Muscle of arm (tissue), 12 donors: ENCODE data around the gene PFKFB2. TPM values are rescaled to one million over a fixed set of nuclear protein-coding genes. Genes with fewer than 3 reads are reported as not detected.
A peak's percentile ranks its signal among the peaks of the same experiment; 100 is the strongest.

Experiments
- DNase-seq: peaks from one replicate; pipeline ENCODE4 v3.0.0-alpha.2; 2013
- polyA plus RNA-seq, 12 donors: library from polyadenylated mRNA; unstranded; fragments of 120-200 nt; gene quantifications; one replicate each; pipeline ENCODE4 v1.2.1, GENCODE V29; 2013; ENCODE audit not compliant: insufficient read length in 12 of 12

PFKFB2 gene
- polyA plus RNA-seq, 12 donors: 3.9 to 12.3 (median 6.3) TPM; not detected in 1

DNA sequence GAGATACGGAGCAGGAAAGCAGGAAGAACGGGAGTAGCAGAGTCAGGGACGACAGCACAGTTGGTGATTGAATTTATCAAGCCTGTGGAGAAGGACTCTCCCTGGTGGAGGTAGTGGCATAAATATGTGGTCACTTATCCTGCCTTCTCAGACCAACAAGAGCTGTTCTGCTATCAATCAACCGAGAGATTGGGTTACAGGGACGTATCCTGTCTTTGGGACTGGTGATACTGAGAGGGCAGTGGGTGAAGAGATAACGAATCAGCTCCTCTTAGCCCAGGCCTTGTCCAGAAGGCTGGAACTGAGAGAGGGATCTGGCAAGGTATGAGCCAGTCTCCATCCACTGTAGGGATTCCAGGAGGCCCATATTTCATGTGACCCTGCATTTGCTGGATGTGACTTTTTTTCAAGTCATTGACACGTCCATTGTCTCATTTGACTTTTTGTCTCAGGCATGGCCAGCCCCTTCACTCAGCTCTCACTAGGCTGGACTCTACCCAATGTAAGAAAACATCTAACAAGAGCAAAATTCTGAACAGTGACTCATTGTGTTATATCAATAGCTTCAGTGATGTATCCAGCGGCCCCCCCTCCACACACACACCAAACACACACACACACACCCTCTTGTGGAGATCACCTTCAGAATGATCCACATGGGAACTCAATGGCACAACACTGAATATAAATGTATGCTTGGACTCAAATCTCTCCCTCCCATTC lies 31.8 kb upstream of the PFKFB2 start:
- DNase-seq: no peak

DNA sequence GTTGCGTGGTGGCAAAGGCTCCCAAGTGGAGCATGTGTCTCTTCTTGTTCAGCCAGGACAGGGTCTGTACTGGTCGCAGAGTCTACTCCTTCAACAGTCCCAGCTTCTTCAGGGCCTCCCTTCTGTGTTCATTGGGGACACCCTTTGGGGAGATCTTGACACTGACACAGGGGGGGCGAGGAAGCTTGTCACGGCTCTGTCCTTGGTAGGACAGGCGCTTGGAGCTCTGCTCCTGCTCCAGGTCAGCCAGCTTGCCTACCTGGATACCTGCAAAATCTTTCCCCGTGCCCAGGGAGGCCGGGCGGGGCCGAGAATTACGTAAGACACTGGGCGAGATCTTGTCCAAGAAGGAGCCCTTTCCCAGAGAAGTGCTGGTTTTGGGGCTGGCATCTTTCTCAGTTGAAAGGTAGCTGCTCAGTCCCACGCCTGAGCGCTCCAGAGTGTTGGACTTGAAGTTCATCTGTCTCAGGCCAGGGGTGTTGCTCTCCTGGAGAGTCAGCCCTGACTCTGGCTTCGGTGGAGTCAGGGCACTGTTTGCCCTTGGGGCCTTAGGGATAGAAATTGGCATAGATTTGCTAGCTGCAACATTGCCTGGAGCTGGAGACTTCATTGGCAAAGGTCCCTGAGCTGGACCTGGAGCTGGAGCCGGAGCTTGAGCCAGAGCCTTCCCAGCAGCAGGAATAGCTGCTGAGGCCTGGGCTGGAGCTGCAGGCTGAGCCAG lies 31.0 kb upstream of the PFKFB2 start:
- no peak for DNase-seq

DNA sequence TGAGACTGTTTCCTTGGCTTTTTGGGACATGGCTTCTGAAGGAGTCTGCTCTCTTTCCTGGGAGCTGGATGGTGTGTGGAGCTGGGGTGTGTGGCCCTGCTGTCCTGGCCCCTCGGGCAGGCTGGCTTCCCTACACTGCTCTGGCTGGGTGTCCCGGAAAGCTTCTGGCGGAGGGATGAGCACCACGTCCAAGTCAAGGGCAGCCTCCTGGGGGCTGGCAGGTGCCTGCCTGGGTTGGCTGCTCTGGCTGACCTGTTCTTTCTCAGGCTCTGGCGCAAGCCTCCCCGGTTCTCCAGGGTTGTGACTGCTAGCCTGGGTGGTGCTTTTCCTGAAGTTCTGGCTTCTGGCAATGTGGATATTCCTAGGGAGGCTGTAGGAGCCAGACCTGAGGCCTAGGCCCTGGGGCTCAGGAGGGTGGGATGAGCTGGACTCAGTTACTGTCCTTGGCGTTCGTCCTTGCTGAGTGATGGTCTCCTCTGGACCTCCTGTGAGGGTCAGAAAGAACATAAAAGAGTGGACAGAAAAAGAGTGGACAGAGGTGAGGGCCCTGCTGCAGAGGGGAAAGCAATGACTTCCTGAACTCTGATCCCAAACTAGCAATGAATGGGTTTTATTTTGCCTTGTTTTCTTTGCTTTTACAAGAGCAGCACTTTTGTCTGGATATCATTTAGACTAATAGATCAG lies 29.9 kb upstream of the PFKFB2 start:
- DNase-seq: no peak

DNA sequence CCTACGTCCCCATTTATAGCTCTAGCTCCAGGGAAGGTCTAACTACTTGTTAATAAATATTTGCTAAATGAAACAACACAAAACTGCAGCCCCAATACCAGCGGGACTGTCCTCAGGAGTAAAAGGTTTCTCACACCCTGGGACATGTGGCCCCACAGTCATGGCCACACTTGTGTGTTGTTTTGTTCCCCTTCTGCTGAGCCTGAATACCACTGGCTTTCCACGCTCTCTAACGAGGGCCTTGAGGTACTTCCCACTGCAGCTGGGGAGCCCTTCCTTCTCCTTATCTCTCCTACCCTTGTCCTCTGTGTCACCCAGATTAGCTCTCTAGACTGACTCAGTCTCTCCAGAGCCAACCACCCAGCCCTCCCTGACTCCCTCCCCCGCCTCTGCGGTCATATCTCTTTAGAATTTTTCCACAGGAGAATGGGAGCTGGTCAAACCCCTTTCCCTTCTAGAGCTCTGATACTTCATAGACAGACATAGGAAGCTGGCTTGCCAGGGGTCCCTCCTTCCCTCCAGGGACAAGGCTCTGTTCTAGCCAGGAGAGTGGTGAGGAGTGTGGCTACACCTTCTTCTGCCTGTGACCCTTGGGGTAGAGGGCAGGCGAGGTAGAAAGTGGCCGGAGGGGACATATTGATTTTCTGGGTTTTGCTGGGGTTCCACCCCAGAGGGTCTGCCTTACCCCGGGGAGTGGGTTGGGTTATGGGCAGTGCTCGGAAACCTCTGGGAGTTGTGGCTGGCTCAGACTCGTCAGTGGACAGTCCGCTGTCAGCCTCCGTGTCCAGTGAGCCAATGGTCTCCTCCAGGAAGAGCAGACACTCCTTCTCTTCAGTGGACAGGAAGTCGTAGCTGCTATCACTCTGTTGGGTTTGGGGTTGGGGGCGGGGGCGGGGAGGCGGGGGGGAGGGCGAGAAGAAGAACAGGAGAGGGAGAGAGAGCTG lies 28.6 kb upstream of the PFKFB2 start:
- no peak for DNase-seq

DNA sequence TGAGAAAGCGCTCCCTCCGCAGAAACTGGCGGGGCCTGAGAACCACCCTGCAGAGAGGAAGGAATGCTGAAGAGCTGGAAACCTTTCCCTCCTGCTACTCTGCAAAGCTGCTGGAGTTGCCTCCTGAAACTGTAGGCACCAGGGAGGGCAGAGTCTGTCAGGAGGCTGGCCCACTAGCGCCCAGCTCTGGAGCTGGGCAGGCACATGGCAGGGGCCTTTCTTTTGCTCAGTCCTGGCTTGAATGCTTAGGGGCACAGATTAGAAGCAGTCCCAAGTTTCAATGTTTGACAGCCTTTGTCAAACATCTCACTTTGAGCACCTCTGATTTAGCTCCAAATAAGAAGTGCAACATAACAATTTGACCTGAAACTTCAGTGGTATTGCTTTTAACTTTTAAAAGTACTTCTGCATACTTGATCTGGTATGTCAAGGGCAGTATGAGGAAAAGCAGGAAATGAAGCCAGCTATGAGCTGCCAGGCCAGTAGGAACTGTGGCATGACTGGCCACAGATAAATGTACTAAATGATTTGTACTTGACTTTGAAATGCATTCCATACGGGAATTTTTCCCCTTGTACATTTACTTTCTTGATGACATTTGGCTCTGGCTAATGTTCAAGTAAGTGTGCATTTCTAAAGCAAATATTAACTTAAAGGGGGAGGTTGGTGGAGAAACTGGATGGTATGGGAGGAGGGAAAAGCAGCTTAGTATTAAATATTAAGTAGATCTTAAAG lies 27.8 kb upstream of the PFKFB2 start:
- no peak for DNase-seq

DNA sequence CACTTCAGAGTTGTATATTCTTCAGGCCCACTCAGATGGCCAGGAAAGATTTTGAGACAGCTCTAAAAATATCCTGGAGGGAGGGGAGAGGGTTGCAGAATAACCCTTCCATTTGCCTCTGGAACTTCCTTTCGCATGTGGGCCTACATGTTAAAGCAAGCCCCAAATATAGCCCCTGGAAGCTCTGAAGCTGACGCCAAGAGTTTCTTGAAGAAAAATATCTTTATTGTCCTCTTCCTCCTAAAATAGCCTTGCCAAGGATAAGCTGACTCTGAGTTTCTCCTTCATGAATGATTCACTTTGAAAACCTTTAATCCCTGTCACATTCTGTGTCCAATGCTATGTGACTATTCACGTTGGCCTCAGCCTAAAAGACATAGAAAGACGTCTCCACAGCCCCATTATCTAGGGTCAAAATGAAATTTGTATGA lies 27.0 kb upstream of the PFKFB2 start:
- DNase-seq: peak; percentile 22

DNA sequence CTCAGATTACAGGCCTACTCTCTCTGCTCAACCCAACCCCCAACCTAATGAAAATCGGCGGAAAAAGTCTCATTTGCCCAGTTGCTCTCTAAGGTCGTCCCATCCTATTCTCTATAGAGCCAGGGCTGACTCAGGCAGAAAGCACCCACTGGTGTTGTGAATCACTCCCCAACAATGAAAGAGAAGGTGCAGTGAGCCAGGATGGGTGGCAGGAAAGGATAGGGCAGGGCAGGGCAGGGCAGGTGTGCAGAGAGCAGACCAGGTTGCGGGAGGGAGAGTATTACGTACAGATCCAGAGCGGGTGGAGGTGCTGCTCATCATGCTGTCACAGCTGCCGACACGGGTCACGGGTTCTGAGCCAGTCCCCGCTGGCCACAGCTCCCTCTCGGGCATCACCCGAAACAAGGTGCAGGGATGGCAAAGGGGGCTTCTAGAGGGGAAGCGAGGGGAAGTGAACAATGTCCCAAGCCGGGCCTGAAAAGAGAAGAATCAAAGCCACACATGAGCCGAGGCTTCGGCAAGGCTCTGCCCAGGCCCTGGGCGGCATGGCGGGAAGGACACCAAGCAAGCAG lies 25.8 kb upstream of the PFKFB2 start:
- no peak for DNase-seq

DNA sequence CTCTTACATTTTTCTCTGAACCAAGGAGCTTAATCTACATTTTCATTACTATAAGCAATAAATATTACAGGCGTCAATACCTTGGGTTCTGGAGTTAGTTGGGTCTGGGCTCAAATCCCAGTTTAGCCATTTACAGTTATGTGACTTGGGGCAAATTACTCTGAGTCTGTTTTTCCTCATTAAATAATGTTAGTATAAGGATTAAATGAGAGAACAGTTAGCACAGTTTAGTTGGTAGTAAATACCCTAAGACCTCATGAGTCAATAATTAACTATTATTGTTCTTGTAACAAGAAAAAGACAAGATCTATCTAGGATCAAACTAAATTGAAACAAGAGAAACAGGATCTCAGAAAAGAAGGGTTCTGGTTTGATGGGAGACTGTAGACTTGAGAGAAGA lies 25.2 kb upstream of the PFKFB2 start:
- DNase-seq: no peak

DNA sequence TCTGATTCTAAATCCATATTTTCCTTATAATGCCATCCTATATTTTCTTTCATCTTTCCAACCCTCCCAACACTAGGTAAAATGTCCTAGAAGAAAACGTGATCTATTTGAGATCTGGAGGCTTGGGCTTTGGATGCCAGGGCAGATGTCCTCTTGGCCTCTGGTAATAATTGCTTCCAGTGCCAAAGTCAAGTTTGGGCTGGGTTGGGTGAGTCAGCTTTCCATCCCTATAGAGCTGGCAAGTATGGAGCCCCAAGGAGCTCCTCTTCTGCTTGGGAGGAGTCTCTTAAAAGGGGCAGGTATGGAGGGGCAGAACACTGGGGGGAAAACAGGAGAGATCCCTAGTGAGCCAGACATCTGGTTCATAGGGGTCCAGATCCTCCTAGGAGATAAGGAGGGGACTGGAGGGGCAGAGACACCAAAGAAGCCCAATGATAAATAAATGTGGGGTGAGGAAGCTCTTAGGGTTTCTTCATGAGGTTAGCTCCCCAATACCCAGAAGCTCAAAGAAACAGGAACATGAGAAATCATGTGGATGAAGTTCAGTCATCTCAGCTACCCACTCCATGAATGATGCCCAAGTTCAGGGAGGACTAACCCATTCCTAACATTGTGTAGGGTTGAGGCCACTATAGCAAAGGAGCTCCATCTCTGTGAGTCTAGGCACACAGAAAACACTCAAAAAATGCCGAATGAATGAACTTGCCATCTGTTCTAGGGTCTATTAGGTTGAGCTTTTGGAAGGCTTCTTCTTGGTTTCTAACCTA lies 24.0 kb upstream of the PFKFB2 start:
- no peak for DNase-seq

DNA sequence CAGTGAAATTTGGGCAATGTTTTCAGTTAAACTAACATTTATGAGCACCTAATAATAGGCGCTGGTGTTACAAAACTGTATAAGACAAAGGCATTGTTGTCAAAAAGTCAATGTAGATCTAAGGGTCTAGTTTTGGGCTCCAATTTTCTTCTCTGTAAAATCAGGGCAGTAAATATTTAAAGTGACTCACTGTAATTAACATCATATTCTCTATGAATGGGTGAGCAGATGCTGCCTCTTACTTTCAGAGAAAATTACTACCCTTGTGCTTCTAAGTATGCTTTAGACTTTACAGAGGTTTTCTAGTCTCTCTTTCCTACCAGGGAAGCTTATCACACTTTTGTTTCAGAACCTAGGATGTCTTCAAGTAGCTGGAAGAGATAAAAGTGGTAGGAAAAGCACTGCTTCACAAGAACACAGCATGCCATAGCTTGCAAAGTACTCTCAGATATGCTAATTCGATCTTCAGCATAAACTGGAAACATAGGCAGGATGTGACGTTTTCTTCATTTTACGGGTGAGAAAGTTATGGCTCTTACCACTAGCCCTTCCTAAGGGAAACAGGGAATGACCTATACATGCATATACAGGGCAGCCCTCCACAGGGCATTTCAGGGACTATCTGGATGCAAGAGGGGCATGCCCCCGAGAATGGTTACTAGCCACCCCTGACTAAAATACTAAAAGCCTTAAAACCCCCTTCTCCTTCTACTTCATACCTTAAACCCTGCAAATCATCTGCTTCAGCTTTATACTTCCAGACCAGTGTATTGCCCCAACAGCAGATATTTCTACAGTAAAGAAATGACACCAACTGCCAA lies 23.2 kb upstream of the PFKFB2 start:
- no peak for DNase-seq

DNA sequence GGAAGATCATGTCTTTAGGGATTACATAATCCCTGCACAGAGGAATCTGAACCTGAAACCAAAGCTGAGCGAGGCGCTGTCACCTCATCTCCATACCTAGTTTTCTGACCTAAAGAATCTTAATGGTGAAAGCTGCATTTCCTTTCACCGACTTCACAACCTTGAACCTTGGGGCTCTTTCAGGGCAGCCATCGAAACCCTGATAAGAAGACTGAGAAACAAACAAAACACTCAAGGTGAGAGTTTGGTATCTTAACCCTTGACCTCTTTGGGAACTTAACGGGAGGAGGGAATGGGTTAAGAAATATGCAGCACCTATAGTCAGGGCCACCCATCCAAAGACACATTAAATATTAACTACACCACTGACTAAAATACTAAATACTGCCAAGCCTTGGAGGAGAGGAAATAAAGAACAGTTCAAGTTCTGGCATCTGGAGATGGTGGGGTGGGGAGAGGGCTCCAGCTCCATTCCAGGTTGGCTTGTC lies 22.5 kb upstream of the PFKFB2 start:
- DNase-seq: no peak

DNA sequence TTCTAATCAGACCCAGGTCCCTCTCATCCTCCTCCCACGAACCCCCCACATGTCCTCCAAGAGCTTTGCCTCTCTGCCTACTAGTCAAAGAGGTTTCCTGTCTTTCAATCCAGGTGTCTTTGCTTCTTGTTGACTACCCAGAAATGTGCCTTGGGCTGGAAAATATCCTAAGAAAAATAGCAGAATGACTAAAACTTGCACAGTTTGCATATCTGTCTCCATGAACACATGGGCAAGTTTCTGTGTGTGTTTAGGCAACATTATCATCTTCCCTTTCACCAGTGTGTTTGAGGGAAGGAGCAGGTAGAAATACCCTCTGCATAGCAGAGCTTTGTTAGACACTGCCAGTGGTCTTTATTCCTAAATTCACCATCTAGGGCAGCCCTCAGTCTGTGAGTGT lies 22.1 kb upstream of the PFKFB2 start:
- DNase-seq: no peak

DNA sequence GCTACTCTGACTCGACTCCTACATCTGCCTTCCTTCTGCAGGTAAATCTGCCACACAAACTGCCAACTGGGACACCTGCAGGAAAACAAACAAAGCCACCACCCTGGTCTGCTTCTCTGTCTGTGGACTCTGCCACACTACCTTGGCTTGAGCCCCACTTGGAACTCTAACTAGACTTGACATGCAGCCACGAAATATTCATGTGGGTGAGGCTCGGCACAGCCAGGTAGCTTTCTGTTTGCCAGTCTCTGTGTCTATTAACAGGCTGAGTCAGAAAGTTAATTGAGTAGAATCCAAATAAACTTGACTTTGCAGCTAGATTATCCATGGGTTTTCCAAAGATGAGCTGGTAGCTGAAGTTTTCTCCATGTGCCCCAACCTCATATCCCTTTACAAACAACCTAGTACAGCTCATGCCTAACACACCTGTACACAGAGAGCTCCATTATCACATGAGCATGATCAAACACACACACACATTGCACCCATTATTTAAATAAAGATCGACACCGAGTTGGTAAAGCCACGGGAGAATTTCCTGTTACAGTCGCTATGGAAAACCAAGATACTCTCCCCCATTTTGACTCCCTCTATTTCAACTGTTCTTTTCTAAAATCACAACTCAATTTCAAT lies 21.3 kb upstream of the PFKFB2 start:
- DNase-seq: no peak

DNA sequence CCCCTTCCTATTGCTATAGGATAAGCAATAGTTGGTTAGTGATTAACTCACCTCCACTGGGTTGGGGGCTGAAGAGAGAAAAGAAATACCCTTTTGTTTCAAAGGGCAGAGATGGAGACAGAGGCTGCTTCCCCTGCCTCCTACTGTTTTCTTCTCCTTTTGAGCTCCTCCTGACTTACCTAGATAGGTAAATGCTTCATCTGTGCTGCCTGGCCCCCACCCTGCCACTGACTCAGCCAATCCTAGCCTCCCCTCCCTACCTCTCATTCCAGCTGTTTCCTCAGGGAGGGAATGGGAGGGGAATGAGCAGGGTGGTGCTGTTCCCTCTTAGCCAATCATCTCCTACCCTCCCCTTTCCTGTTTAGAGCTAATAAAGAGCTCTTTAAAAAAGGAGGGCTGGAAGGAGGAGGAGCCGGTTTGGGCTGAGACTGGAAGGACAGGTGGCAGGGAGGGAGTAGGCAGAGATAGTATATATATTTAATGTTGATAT lies 20.5 kb upstream of the PFKFB2 start, which contains the start of gene C1orf116:
C1orf116 (minus strand) TSS at position 229 of the 490 bp plus-strand sequence. CDS start 5,158 bp downstream, outside the sequence.
- DNase-seq: no peak

DNA sequence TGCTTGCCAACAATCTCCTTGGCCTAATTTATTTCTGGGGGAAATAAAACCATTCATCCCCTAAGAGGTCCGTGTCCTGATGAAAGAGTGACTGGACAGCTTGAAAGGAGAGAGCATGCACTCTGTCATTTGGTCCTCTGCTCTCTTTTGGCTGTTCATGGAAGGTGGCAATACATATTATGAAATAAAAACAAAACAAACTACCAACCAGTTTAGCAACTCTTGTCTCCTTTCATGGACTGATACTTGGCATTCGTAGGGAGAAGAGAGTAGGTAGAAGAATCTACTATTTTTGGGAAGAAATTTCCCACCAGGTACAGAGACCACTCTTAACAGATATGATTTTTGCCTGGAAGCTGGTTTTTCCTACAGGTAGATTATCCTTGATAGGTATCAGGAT lies 19.8 kb upstream of the PFKFB2 start:
- DNase-seq: no peak

DNA sequence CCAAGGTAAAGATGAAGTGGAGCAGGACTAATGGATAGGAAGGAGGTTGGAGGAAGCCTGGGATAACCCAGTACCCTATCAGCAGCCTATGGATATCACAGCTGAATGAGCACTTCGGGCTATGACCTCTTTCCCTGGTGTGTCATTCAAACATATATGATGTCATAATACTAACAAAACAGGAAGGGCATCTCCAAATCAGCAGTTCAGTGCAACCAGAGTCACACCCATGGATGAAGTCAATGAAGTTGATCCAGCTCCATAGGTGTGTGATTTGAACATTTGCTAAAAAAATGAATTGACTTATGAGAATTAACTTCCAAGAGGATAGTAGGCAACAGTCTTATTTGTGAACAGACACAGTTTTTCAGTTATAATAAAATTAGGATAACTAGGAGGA lies 18.9 kb upstream of the PFKFB2 start:
- DNase-seq: no peak

DNA sequence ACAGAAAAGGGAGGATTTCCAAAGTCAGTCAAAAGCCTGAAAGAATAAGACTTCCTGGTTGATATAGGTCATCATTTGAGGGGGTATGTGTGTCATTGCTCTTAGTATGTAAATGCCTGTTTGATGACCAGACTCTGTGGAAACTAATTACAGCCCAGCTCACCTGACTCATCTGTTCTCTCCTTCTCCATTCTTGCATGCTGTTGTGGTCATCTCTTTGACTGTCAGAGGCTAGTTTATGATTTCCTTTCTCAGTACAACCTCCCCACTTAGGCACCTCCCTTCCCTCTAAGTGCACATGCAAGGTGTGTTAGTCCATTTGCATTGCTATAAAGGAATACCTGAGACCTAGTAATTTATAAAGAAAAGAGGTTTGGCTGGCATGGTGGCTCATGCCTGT lies 18.1 kb upstream of the PFKFB2 start:
- DNase-seq: no peak
